Measurements from ENCODE around the gene RPS4Y1.
"Not testable (repeated sequence)": the region's sequence is repeated elsewhere in the genome, so short reads cannot be mapped to it uniquely, and the experiment has no call there.

Gene RPS4Y1

GRCh38 chrY:2841471-2841893 is at the start of gene RPS4Y1:
TSS of gene RPS4Y1 (plus strand) at chrY:2841602. CDS start at chrY:2841625, 23 bp downstream.
- Histone ChIP-seq H3K4me1 (ENCODE audit: control insufficient read depth, insufficient read depth, low read length) (no peaks in the 10 kb centered on the region), H3K27me3 (ENCODE audit: control insufficient read depth, insufficient read depth, low read length) (no peaks in the 10 kb centered on the region), H3K36me3 (ENCODE audit: control insufficient read depth, insufficient read depth, low read length) (no peaks in the 10 kb centered on the region), H3K4me3 (ENCODE audit: low read length) (no peak within 1 kb of the TSS), H3K27ac (ENCODE audit: low read depth, low read length) (no peak within 1 kb of the TSS), H3K9ac (ENCODE audit: low read length) (no peak within 1 kb of the TSS)

- Histone ChIP-seq H3K27me3 (ENCODE audit: control insufficient read depth, insufficient read depth, low read length) (no peaks in the 10 kb centered on the region), H3K4me3 (ENCODE audit: low read length) (no peak overlapping the region), H3K27ac (ENCODE audit: low read depth, low read length) (no peak overlapping the region), H3K9ac (ENCODE audit: low read length) (no peak overlapping the region), H3K36me3 (ENCODE audit: control insufficient read depth, insufficient read depth, low read length) (no peaks in the 10 kb centered on the region), H3K4me1 (ENCODE audit: control insufficient read depth, insufficient read depth, low read length) (no peaks in the 10 kb centered on the region)
Observed at GRCh38 chrY:2796977-2797523, 44.4 kb upstream of the RPS4Y1 start.

GRCh38 chrY:2797991-2798390 is 43.4 kb upstream of the RPS4Y1 start:
- H3K27ac ChIP-seq (ENCODE audit: low read depth, low read length) = no peak overlapping the region
- H3K4me1 ChIP-seq (ENCODE audit: control insufficient read depth, insufficient read depth, low read length) = no peaks in the 10 kb centered on the region
- H3K36me3 ChIP-seq (ENCODE audit: control insufficient read depth, insufficient read depth, low read length) = no peaks in the 10 kb centered on the region

GRCh38 chrY:2800246-2800645 is 41.2 kb upstream of the RPS4Y1 start:
- Histone ChIP-seq H3K9ac (ENCODE audit: low read length) (no peak overlapping the region), H3K36me3 (ENCODE audit: control insufficient read depth, insufficient read depth, low read length) (no peaks in the 10 kb centered on the region), H3K4me3 (ENCODE audit: low read length) (no peak overlapping the region), H3K27me3 (ENCODE audit: control insufficient read depth, insufficient read depth, low read length) (no peaks in the 10 kb centered on the region), H3K27ac (ENCODE audit: low read depth, low read length) (no peak overlapping the region), H3K4me1 (ENCODE audit: control insufficient read depth, insufficient read depth, low read length) (no peaks in the 10 kb centered on the region)

More at GRCh38 chrY:2797991-2798390, 43.4 kb upstream of the RPS4Y1 start:
- no peak overlapping the region for H3K9ac ChIP-seq (ENCODE audit: low read length)
- H3K27me3 ChIP-seq (ENCODE audit: control insufficient read depth, insufficient read depth, low read length) = no peaks in the 10 kb centered on the region
- H3K4me3 ChIP-seq (ENCODE audit: low read length) = no peak overlapping the region

GRCh38 chrY:2817146-2817896 is 24.1 kb upstream of the RPS4Y1 start:
- not testable (repeated sequence) for H3K4me1 ChIP-seq (ENCODE audit: control insufficient read depth, insufficient read depth, low read length); H3K4me3 ChIP-seq (ENCODE audit: low read length); H3K27ac ChIP-seq (ENCODE audit: low read depth, low read length); H3K9ac ChIP-seq (ENCODE audit: low read length); H3K36me3 ChIP-seq (ENCODE audit: control insufficient read depth, insufficient read depth, low read length); H3K27me3 ChIP-seq (ENCODE audit: control insufficient read depth, insufficient read depth, low read length)

- H3K36me3 ChIP-seq (ENCODE audit: control insufficient read depth, insufficient read depth, low read length) = no peaks in the 10 kb centered on the region
- H3K27me3 ChIP-seq (ENCODE audit: control insufficient read depth, insufficient read depth, low read length) = no peaks in the 10 kb centered on the region
- H3K4me3 ChIP-seq (ENCODE audit: low read length) = no peak overlapping the region
- H3K27ac ChIP-seq (ENCODE audit: low read depth, low read length) = no peak overlapping the region
- no peak overlapping the region for H3K9ac ChIP-seq (ENCODE audit: low read length)
- no peaks in the 10 kb centered on the region for H3K4me1 ChIP-seq (ENCODE audit: control insufficient read depth, insufficient read depth, low read length)
Observed at GRCh38 chrY:2824471-2824870, 16.9 kb upstream of the RPS4Y1 start.

- Histone ChIP-seq H3K27ac (ENCODE audit: low read depth, low read length) (no peak overlapping the region), H3K36me3 (ENCODE audit: control insufficient read depth, insufficient read depth, low read length) (no peaks in the 10 kb centered on the region), H3K27me3 (ENCODE audit: control insufficient read depth, insufficient read depth, low read length) (no peaks in the 10 kb centered on the region), H3K9ac (ENCODE audit: low read length) (no peak overlapping the region), H3K4me3 (ENCODE audit: low read length) (no peak overlapping the region), H3K4me1 (ENCODE audit: control insufficient read depth, insufficient read depth, low read length) (no peaks in the 10 kb centered on the region)
Observed at GRCh38 chrY:2828497-2828896, 12.9 kb upstream of the RPS4Y1 start.

- Histone ChIP-seq H3K4me3 (ENCODE audit: low read length) (no peak overlapping the region), H3K27ac (ENCODE audit: low read depth, low read length) (no peak overlapping the region), H3K4me1 (ENCODE audit: control insufficient read depth, insufficient read depth, low read length) (no peaks in the 10 kb centered on the region), H3K27me3 (ENCODE audit: control insufficient read depth, insufficient read depth, low read length) (no peaks in the 10 kb centered on the region), H3K36me3 (ENCODE audit: control insufficient read depth, insufficient read depth, low read length) (no peaks in the 10 kb centered on the region), H3K9ac (ENCODE audit: low read length) (no peak overlapping the region)
Observed at GRCh38 chrY:2835230-2835629, 6.2 kb upstream of the RPS4Y1 start.

GRCh38 chrY:2837078-2837477 is 4.3 kb upstream of the RPS4Y1 start:
- H3K9ac ChIP-seq (ENCODE audit: low read length) = no peak overlapping the region
- no peaks in the 10 kb centered on the region for H3K36me3 ChIP-seq (ENCODE audit: control insufficient read depth, insufficient read depth, low read length)
- no peaks in the 10 kb centered on the region for H3K27me3 ChIP-seq (ENCODE audit: control insufficient read depth, insufficient read depth, low read length)
- no peak overlapping the region for H3K4me3 ChIP-seq (ENCODE audit: low read length)
- H3K27ac ChIP-seq (ENCODE audit: low read depth, low read length) = no peak overlapping the region
- no peaks in the 10 kb centered on the region for H3K4me1 ChIP-seq (ENCODE audit: control insufficient read depth, insufficient read depth, low read length)

- Histone ChIP-seq H3K27me3 (ENCODE audit: control insufficient read depth, insufficient read depth, low read length) (no peaks in the 10 kb centered on the region), H3K4me1 (ENCODE audit: control insufficient read depth, insufficient read depth, low read length) (no peaks in the 10 kb centered on the region), H3K27ac (ENCODE audit: low read depth, low read length) (no peak overlapping the region), H3K9ac (ENCODE audit: low read length) (no peak overlapping the region), H3K4me3 (ENCODE audit: low read length) (no peak overlapping the region), H3K36me3 (ENCODE audit: control insufficient read depth, insufficient read depth, low read length) (no peaks in the 10 kb centered on the region)
Observed at GRCh38 chrY:2837932-2838331, 3.5 kb upstream of the RPS4Y1 start.

GRCh38 chrY:2846791-2847190 is 5.4 kb downstream of the RPS4Y1 start:
- no peak overlapping the region for H3K27ac ChIP-seq (ENCODE audit: low read depth, low read length)
- H3K4me1 ChIP-seq (ENCODE audit: control insufficient read depth, insufficient read depth, low read length) = no peaks in the 10 kb centered on the region
- no peaks in the 10 kb centered on the region for H3K27me3 ChIP-seq (ENCODE audit: control insufficient read depth, insufficient read depth, low read length)
- no peak overlapping the region for H3K4me3 ChIP-seq (ENCODE audit: low read length)
- no peak overlapping the region for H3K9ac ChIP-seq (ENCODE audit: low read length)
- H3K36me3 ChIP-seq (ENCODE audit: control insufficient read depth, insufficient read depth, low read length) = no peaks in the 10 kb centered on the region

GRCh38 chrY:2848384-2848783 is 7.0 kb downstream of the RPS4Y1 start:
- no peaks in the 10 kb centered on the region for H3K36me3 ChIP-seq (ENCODE audit: control insufficient read depth, insufficient read depth, low read length)
- no peaks in the 10 kb centered on the region for H3K27me3 ChIP-seq (ENCODE audit: control insufficient read depth, insufficient read depth, low read length)
- no peak overlapping the region for H3K9ac ChIP-seq (ENCODE audit: low read length)
- no peak overlapping the region for H3K27ac ChIP-seq (ENCODE audit: low read depth, low read length)
- H3K4me1 ChIP-seq (ENCODE audit: control insufficient read depth, insufficient read depth, low read length) = no peaks in the 10 kb centered on the region
- no peak overlapping the region for H3K4me3 ChIP-seq (ENCODE audit: low read length)

- no peaks in the 10 kb centered on the region for H3K36me3 ChIP-seq (ENCODE audit: control insufficient read depth, insufficient read depth, low read length)
- H3K27me3 ChIP-seq (ENCODE audit: control insufficient read depth, insufficient read depth, low read length) = no peaks in the 10 kb centered on the region
- no peaks in the 10 kb centered on the region for H3K4me1 ChIP-seq (ENCODE audit: control insufficient read depth, insufficient read depth, low read length)
- no peak overlapping the region for H3K4me3 ChIP-seq (ENCODE audit: low read length)
- no peak overlapping the region for H3K9ac ChIP-seq (ENCODE audit: low read length)
- H3K27ac ChIP-seq (ENCODE audit: low read depth, low read length) = no peak overlapping the region
Observed at GRCh38 chrY:2849368-2849767, 8.0 kb downstream of the RPS4Y1 start.

Data from rectal smooth muscle tissue (tissue), 1 donor.